GM21717 (cell line): ENCODE results near the gene LRRFIP1.
"Not testable (repeated sequence)": the region's sequence is repeated elsewhere in the genome, so short reads cannot be mapped to it uniquely, and the experiment has no call there.

Experiments
- ATAC-seq: cut with Tn5 transposase; IDR thresholded peaks from one replicate; pipeline ENCODE4 v1.9.1; 2021; ENCODE audit warnings: mild to moderate bottlenecking, moderate library complexity; ENCODE audit not compliant: unreplicated experiment

The LRRFIP1 gene

GRCh38 chr2:237597196-237598145 lies 29.9 kb upstream of the LRRFIP1 start:
- ATAC-seq, result no peak

- ATAC-seq, result no peak
Observed at GRCh38 chr2:237598468-237599208, 28.7 kb upstream of the LRRFIP1 start.

GRCh38 chr2:237599465-237600110 lies 27.8 kb upstream of the LRRFIP1 start:
- no peak for ATAC-seq

GRCh38 chr2:237600205-237600846 lies 27.1 kb upstream of the LRRFIP1 start:
- no peak for ATAC-seq

- ATAC-seq, result no peak
Observed at GRCh38 chr2:237601453-237602116, 25.8 kb upstream of the LRRFIP1 start.

- no peak for ATAC-seq
Observed at GRCh38 chr2:237602409-237602808, 25.0 kb upstream of the LRRFIP1 start.

GRCh38 chr2:237603049-237603717 lies 24.2 kb upstream of the LRRFIP1 start:
- no peak for ATAC-seq

- ATAC-seq, result no peak
Observed at GRCh38 chr2:237603718-237604362, 23.5 kb upstream of the LRRFIP1 start.

- no peak for ATAC-seq
Observed at GRCh38 chr2:237604391-237604790, 23.0 kb upstream of the LRRFIP1 start.

- ATAC-seq, result no peak
Observed at GRCh38 chr2:237604960-237605359, 22.4 kb upstream of the LRRFIP1 start.

- ATAC-seq, result not testable (repeated sequence)
Observed at GRCh38 chr2:237606522-237606921, 20.9 kb upstream of the LRRFIP1 start.

GRCh38 chr2:237612527-237613357 lies 14.6 kb upstream of the LRRFIP1 start:
- no peak for ATAC-seq

GRCh38 chr2:237613679-237614078 lies 13.7 kb upstream of the LRRFIP1 start:
- ATAC-seq, result no peak

- ATAC-seq, result no peak
Observed at GRCh38 chr2:237614151-237614720, 13.2 kb upstream of the LRRFIP1 start.

GRCh38 chr2:237615631-237616249 lies 11.6 kb upstream of the LRRFIP1 start:
- no peak for ATAC-seq

- no peak for ATAC-seq
Observed at GRCh38 chr2:237616373-237616733, 11.0 kb upstream of the LRRFIP1 start.

GRCh38 chr2:237616734-237617586 lies 10.4 kb upstream of the LRRFIP1 start:
- no peak for ATAC-seq
